GM23338 (cell line): ENCODE measurements around the gene SLC44A4.

ENCODE experiments used
- EZH2phosphoT487 ChIP-seq: fragments of 200-600 bp; sonication (generic); IDR thresholded peaks from one replicate; pipeline ENCODE4 v1.8.1; 2018; ENCODE audit warnings: antibody characterized with exemption; ENCODE audit not compliant: unreplicated experiment
- POLR2AphosphoS5 ChIP-seq: IDR thresholded peaks from 2 replicates; pipeline ENCODE4 v1.6.1; 2016; ENCODE audit warnings: antibody characterized with exemption, low read depth
- TF ChIP-seq, protein P1 (sequence below), 2 experiments: fragments of 200-600 bp in 1 of 2; sonication (generic) in 1 of 2; conservative IDR thresholded peaks; 2 replicates each; pipeline versions ENCODE4 v1.5.1 to v1.6.1; 2016 to 2017; ENCODE audit warnings: antibody characterized with exemption in 2 of 2, low read depth in 2 of 2, mild to moderate bottlenecking in 2 of 2, moderate library complexity in 1 of 2
- TF ChIP-seq, protein P2 (sequence below): IDR thresholded peaks from one replicate; pipeline ENCODE4 v1.6.1; 2018; ENCODE audit warnings: antibody characterized with exemption; ENCODE audit not compliant: unreplicated experiment

DNA sequence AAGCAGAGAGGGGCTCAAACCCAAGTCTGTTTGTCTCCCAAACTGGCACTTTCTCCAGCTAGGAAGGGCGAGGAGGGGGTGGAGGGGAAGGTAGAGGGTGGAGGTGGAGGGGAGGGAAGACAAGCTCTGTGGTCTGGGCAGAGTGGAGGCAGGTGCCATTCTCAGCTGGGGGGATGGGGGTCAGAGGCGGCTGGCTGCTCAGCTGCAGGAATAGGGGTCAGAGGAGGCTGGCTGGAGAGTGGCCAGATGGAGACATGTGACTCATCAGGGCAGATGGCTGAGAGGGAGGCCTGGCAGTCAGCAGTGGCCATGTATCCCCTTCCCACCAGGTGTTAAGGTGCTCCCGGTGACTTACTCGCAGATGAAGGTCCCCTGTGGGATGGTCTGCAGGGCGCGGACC lies 3.5 kb upstream of the SLC44A4 start:
- TF ChIP-seq POLR2AphosphoS5 (no peak), EZH2phosphoT487 (no peak)
- TF ChIP-seq, protein P1, sequence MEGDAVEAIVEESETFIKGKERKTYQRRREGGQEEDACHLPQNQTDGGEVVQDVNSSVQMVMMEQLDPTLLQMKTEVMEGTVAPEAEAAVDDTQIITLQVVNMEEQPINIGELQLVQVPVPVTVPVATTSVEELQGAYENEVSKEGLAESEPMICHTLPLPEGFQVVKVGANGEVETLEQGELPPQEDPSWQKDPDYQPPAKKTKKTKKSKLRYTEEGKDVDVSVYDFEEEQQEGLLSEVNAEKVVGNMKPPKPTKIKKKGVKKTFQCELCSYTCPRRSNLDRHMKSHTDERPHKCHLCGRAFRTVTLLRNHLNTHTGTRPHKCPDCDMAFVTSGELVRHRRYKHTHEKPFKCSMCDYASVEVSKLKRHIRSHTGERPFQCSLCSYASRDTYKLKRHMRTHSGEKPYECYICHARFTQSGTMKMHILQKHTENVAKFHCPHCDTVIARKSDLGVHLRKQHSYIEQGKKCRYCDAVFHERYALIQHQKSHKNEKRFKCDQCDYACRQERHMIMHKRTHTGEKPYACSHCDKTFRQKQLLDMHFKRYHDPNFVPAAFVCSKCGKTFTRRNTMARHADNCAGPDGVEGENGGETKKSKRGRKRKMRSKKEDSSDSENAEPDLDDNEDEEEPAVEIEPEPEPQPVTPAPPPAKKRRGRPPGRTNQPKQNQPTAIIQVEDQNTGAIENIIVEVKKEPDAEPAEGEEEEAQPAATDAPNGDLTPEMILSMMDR (conservative IDR thresholded peaks at IDR 0.05; ENCODE audit: low read depth in 2 of 2): no peak
- TF ChIP-seq, protein P2, sequence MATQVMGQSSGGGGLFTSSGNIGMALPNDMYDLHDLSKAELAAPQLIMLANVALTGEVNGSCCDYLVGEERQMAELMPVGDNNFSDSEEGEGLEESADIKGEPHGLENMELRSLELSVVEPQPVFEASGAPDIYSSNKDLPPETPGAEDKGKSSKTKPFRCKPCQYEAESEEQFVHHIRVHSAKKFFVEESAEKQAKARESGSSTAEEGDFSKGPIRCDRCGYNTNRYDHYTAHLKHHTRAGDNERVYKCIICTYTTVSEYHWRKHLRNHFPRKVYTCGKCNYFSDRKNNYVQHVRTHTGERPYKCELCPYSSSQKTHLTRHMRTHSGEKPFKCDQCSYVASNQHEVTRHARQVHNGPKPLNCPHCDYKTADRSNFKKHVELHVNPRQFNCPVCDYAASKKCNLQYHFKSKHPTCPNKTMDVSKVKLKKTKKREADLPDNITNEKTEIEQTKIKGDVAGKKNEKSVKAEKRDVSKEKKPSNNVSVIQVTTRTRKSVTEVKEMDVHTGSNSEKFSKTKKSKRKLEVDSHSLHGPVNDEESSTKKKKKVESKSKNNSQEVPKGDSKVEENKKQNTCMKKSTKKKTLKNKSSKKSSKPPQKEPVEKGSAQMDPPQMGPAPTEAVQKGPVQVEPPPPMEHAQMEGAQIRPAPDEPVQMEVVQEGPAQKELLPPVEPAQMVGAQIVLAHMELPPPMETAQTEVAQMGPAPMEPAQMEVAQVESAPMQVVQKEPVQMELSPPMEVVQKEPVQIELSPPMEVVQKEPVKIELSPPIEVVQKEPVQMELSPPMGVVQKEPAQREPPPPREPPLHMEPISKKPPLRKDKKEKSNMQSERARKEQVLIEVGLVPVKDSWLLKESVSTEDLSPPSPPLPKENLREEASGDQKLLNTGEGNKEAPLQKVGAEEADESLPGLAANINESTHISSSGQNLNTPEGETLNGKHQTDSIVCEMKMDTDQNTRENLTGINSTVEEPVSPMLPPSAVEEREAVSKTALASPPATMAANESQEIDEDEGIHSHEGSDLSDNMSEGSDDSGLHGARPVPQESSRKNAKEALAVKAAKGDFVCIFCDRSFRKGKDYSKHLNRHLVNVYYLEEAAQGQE: no peak
